K562 (cell line): ENCODE results near the gene TMEM184B. TPM values are rescaled to one million over a fixed set of nuclear protein-coding genes. Genes with fewer than 3 reads are reported as not detected.

Experiments
- BCOR ChIP-seq: fragments of 450-650 bp; IDR thresholded peaks from 2 replicates; pipeline ENCODE4 v1.6.1; 2016
- CREBBP ChIP-seq: IDR thresholded peaks from one replicate; pipeline ENCODE4 v1.6.1; 2012; ENCODE audit warnings: low read depth, mild to moderate bottlenecking, control low read depth, inconsistent platforms, low read length
- DMBX1 ChIP-seq: fragments of 250-450 bp; sonication (Bioruptor Pico); IDR thresholded peaks from 2 replicates; pipeline ENCODE4 v1.8.0; 2022; ENCODE audit warnings: inconsistent platforms, mild to moderate bottlenecking, moderate library complexity, borderline replicate concordance
- GATAD2A ChIP-seq: fragments of 450-650 bp; IDR thresholded peaks from 2 replicates; pipeline ENCODE4 v1.6.1; 2017
- HMG20B ChIP-seq: fragments of 250-450 bp; sonication (Bioruptor Pico); IDR thresholded peaks from 2 replicates; pipeline ENCODE4 v1.5.0; 2021; ENCODE audit warnings: mild to moderate bottlenecking
- IRF2 ChIP-seq: sonication (generic); formaldehyde crosslinking; IDR thresholded peaks from 2 replicates; pipeline ENCODE4 v1.8.1; 2022; ENCODE audit warnings: mild to moderate bottlenecking, missing genetic modification reagents
- KLF1 ChIP-seq: fragments of 450-650 bp; IDR thresholded peaks from 2 replicates; pipeline ENCODE4 v1.6.1; 2016; ENCODE audit warnings: missing genetic modification characterization, missing compliant biosample characterization
- MECOM ChIP-seq: fragments of 250-450 bp; sonication (Bioruptor Pico); IDR thresholded peaks from 2 replicates; pipeline ENCODE4 v1.8.0; 2022; ENCODE audit warnings: inconsistent platforms
- MYBL2 ChIP-seq, 2 experiments: fragments of 450-650 bp in 1 of 2; sonication (generic) in 1 of 2; formaldehyde crosslinking in 1 of 2; IDR thresholded peaks; 2 replicates each; pipeline versions ENCODE4 v1.6.1 to v1.8.1; 2017 to 2022; ENCODE audit warnings: borderline replicate concordance in 1 of 2, inconsistent platforms in 1 of 2, low read depth in 1 of 2, mild to moderate bottlenecking in 1 of 2, missing genetic modification reagents in 1 of 2, moderate library complexity in 1 of 2
- NCOA6 ChIP-seq: fragments of 450-650 bp; IDR thresholded peaks from 2 replicates; pipeline ENCODE4 v1.6.1; 2017; ENCODE audit warnings: mild to moderate bottlenecking
- POLR2G ChIP-seq: fragments of 200-400 bp; formaldehyde crosslinking; IDR thresholded peaks from 2 replicates; pipeline ENCODE4 v1.6.1; 2017; ENCODE audit warnings: low read depth, mild to moderate bottlenecking, antibody characterized with exemption, low read length, moderate library complexity
- PTRF ChIP-seq: fragments of 450-650 bp; IDR thresholded peaks from 2 replicates; pipeline ENCODE4 v1.6.1; 2016; ENCODE audit warnings: mild to moderate bottlenecking, missing genetic modification characterization, missing compliant biosample characterization
- RFX1 ChIP-seq: fragments of 450-650 bp; IDR thresholded peaks from 2 replicates; pipeline ENCODE4 v1.6.1; 2016; ENCODE audit warnings: mild to moderate bottlenecking, moderate library complexity
- SAP30 ChIP-seq: fragments of 200-600 bp; sonication (generic); IDR thresholded peaks from 2 replicates; pipeline ENCODE4 v1.6.1; 2012; ENCODE audit warnings: borderline replicate concordance, low read depth, mild to moderate bottlenecking, moderate library complexity, low read length, control low read depth, inconsistent platforms; ENCODE audit not compliant: insufficient read depth, poor library complexity, severe bottlenecking
- SETDB1 ChIP-seq: IDR thresholded peaks from one replicate; pipeline ENCODE4 v1.6.1; 2012; ENCODE audit warnings: low read length, control low read depth, inconsistent platforms
- SMAD4 ChIP-seq: fragments of 250-450 bp; sonication (Bioruptor Pico); conservative IDR thresholded peaks from 2 replicates; pipeline ENCODE4 v1.8.0; 2021; ENCODE audit warnings: inconsistent platforms, mild to moderate bottlenecking, moderate library complexity
- TEAD2 ChIP-seq: fragments of 450-650 bp; IDR thresholded peaks from 2 replicates; pipeline ENCODE4 v1.6.1; 2016; ENCODE audit warnings: missing genetic modification characterization, control low read depth, missing compliant biosample characterization
- XRCC3 ChIP-seq: fragments of 450-650 bp; IDR thresholded peaks from 2 replicates; pipeline ENCODE4 v1.6.1; 2017; ENCODE audit warnings: mild to moderate bottlenecking, moderate library complexity
- ZBTB17 ChIP-seq: fragments of 450-650 bp; formaldehyde crosslinking; IDR thresholded peaks from 2 replicates; pipeline ENCODE4 v1.4.0; 2020; ENCODE audit warnings: mild to moderate bottlenecking
- ZNF165 ChIP-seq: fragments of 250-450 bp; sonication (Bioruptor Pico); IDR thresholded peaks from 2 replicates; pipeline ENCODE4 v1.4.0; 2020; ENCODE audit warnings: borderline replicate concordance
- ZNF644 ChIP-seq: fragments of 200-800 bp; sonication (Bioruptor generic); IDR thresholded peaks from 2 replicates; pipeline ENCODE4 v1.6.1; 2016; ENCODE audit warnings: low read depth, missing genetic modification characterization, missing compliant biosample characterization
- ZNF707 ChIP-seq: fragments of 250-450 bp; sonication (Bioruptor Pico); conservative IDR thresholded peaks from 2 replicates; pipeline ENCODE4 v1.8.0; 2022; ENCODE audit warnings: inconsistent platforms, mild to moderate bottlenecking, moderate library complexity
- ZNF717 ChIP-seq: fragments of 250-450 bp; sonication (Bioruptor Pico); IDR thresholded peaks from 2 replicates; pipeline ENCODE4 v1.5.0; 2021
- ZNF766 ChIP-seq: fragments of 200-800 bp; sonication (Bioruptor generic); conservative IDR thresholded peaks from 2 replicates; pipeline ENCODE4 v1.6.1; 2016; ENCODE audit warnings: missing genetic modification characterization, missing compliant biosample characterization
- polyA plus RNA-seq, 8 experiments: library from polyadenylated mRNA; depleted of rRNA in 4 of 8; stranded (reverse) in 5 of 8; unstranded in 3 of 8; fragments of >200 nt; fragmentation: Nextera tagmentation in 2 of 8; fragmentation: Illumina TruSeq in 1 of 8; extraction: Ambion mirVana in 2 of 8; extraction: Trizol in 1 of 8; gene quantifications; 2 replicates each; pipeline versions ENCODE4 v1.2.1 to v1.2.3, GENCODE V29; 2011 to 2014; ENCODE audit warnings: inconsistent platforms in 1 of 8, missing spikeins in 1 of 8
- total RNA-seq, 7 experiments: library from RNA; depleted of rRNA in 6 of 7; stranded (reverse); fragments of >200 nt in 6 of 7; fragmentation: Illumina TruSeq in 2 of 7; extraction: Trizol in 2 of 7; gene quantifications; 2 replicates each; pipeline versions ENCODE4 v1.2.1 to v1.2.3, GENCODE V29; 2011 to 2021; ENCODE audit warnings: low replicate concordance in 1 of 7
- TF ChIP-seq, protein P1 (sequence below): sonication (generic); formaldehyde crosslinking; IDR thresholded peaks from 2 replicates; pipeline ENCODE4 v1.8.0; 2022; ENCODE audit warnings: mild to moderate bottlenecking, missing genetic modification reagents
- TF ChIP-seq, protein P2 (sequence below): fragments of 200-800 bp; sonication (Bioruptor generic); IDR thresholded peaks from 2 replicates; pipeline ENCODE4 v1.6.1; 2017; ENCODE audit warnings: missing genetic modification characterization, missing compliant biosample characterization
- TF ChIP-seq, protein P3 (sequence below), 2 experiments: fragments of 450-650 bp in 1 of 2; sonication (generic) in 1 of 2; formaldehyde crosslinking in 1 of 2; IDR thresholded peaks in 1 of 2; conservative IDR thresholded peaks in 1 of 2; 2 replicates each; pipeline versions ENCODE4 v1.6.1 to v1.8.1; 2016 to 2023; ENCODE audit warnings: mild to moderate bottlenecking in 2 of 2, moderate library complexity in 2 of 2, inconsistent platforms in 1 of 2, missing genetic modification reagents in 1 of 2

Gene TMEM184B
- total and polyA plus RNA-seq, 9 of the 15 experiments (the other 6 are each of a cell fraction or from before 2014, with no cell fraction given), result 0.31 to 25.1 (median 6.2) TPM

DNA sequence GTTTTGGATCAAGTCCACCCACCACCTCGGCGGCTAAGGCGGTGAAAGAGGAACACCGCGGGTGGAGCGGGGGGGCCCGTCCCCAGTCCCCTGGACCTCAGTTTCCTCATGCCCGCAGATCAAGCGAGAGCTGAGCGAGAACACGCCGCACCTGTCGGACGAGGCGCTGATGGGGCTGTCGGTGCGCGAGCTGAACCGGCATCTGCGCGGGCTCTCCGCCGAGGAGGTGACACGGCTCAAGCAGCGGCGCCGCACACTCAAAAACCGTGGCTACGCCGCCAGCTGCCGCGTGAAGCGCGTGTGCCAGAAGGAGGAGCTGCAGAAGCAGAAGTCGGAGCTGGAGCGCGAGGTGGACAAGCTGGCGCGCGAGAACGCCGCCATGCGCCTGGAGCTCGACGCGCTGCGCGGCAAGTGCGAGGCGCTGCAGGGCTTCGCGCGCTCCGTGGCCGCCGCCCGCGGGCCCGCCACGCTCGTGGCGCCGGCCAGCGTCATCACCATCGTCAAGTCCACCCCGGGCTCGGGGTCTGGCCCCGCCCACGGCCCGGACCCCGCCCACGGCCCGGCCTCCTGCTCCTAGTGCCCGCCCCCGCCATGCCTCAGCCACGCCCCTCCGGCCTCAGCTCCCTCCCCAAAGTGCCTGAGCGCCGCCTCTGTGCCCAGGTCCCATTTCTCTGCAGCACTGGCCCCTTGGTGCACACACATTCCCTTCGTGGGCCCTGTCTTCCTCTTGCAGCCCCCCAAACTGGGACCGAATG, 58.3 kb downstream of the TMEM184B start (continued):
- TF ChIP-seq IRF2 (CRISPR knock-in tag), result no peak
- no peak for TF ChIP-seq ZNF717 (CRISPR knock-in tag)
- 0 out of 2 replicates have a peak, but pooled peaks have one; percentile 41 for TF ChIP-seq ZNF766 (CRISPR knock-in tag)
- TF ChIP-seq, protein P1, sequence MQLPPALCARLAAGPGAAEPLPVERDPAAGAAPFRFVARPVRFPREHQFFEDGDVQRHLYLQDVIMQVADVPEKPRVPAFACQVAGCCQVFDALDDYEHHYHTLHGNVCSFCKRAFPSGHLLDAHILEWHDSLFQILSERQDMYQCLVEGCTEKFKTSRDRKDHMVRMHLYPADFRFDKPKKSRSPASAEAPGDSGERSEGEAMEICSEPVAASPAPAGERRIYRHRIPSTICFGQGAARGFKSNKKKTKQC (CRISPR knock-in tag), result peak; percentile 61; the same call in 1 of the 2 replicates
- TF ChIP-seq BCOR, result no peak
- TF ChIP-seq SMAD4, result peak; percentile 79
- TF ChIP-seq, protein P2, sequence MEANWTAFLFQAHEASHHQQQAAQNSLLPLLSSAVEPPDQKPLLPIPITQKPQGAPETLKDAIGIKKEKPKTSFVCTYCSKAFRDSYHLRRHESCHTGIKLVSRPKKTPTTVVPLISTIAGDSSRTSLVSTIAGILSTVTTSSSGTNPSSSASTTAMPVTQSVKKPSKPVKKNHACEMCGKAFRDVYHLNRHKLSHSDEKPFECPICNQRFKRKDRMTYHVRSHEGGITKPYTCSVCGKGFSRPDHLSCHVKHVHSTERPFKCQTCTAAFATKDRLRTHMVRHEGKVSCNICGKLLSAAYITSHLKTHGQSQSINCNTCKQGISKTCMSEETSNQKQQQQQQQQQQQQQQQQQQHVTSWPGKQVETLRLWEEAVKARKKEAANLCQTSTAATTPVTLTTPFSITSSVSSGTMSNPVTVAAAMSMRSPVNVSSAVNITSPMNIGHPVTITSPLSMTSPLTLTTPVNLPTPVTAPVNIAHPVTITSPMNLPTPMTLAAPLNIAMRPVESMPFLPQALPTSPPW, result peak; percentile 42; the same call in 1 of the 2 replicates
- no peak for TF ChIP-seq TEAD2 (tag)
- TF ChIP-seq PTRF (tag), result no peak
- no peak for TF ChIP-seq ZBTB17 (CRISPR knock-in tag)
- 0 out of 2 replicates have a peak, but pooled peaks have one; percentile 16 for TF ChIP-seq KLF1 (tag)
- TF ChIP-seq DMBX1 (CRISPR knock-in tag), result 0 out of 2 replicates have a peak, but pooled peaks have one; percentile 19
- no peak for TF ChIP-seq CREBBP
- no peak for TF ChIP-seq ZNF165 (CRISPR knock-in tag)
- no peak for TF ChIP-seq SETDB1
- TF ChIP-seq XRCC3, result no peak
- no peak for TF ChIP-seq RFX1
- TF ChIP-seq, protein P3, sequence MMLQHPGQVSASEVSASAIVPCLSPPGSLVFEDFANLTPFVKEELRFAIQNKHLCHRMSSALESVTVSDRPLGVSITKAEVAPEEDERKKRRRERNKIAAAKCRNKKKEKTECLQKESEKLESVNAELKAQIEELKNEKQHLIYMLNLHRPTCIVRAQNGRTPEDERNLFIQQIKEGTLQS (IDR thresholded peaks at IDR 0.05), result no peak
- TF ChIP-seq, protein P3 (CRISPR knock-in tag; conservative IDR thresholded peaks at IDR 0.05), result no peak
- no peak for TF ChIP-seq ZNF707 (CRISPR knock-in tag)
- no peak for TF ChIP-seq NCOA6
- TF ChIP-seq HMG20B (CRISPR knock-in tag), result no peak
- TF ChIP-seq POLR2G, result peak; percentile 76
- peak; percentile 27 for TF ChIP-seq SAP30
- TF ChIP-seq GATAD2A, result no peak
- no peak for TF ChIP-seq MECOM
- TF ChIP-seq ZNF644, result no peak
- TF ChIP-seq MYBL2 (IDR thresholded peaks at IDR 0.05; ENCODE audit: low read depth), result no peak
- no peak for TF ChIP-seq MYBL2 (CRISPR knock-in tag; IDR thresholded peaks at IDR 0.05; ENCODE audit: borderline replicate concordance)
